ENCODE measurements around the gene ZNF71. TPM values are rescaled to one million over a fixed set of nuclear protein-coding genes. Genes with fewer than 3 reads are reported as not detected.
"Not testable (repeated sequence)": the region's sequence is repeated elsewhere in the genome, so short reads cannot be mapped to it uniquely, and the experiment has no call there.

Gene ZNF71
- total RNA-seq, 1 donor from 2014 or later: 5.8 TPM

DNA sequence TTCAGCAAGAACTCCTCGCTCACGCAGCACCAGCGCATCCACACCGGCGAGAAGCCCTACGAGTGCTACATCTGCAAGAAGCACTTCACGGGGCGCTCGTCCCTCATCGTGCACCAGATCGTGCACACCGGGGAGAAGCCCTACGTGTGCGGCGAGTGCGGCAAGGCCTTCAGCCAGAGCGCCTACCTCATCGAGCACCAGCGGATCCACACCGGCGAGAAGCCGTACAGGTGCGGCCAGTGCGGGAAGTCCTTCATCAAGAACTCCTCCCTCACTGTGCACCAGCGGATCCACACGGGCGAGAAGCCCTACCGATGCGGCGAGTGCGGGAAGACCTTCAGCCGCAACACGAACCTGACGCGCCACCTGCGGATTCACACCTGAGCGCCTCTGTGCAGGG lies 27.3 kb downstream of the ZNF71 start:
- DNase-seq (ENCODE audit: low spot score): no peak

DNA sequence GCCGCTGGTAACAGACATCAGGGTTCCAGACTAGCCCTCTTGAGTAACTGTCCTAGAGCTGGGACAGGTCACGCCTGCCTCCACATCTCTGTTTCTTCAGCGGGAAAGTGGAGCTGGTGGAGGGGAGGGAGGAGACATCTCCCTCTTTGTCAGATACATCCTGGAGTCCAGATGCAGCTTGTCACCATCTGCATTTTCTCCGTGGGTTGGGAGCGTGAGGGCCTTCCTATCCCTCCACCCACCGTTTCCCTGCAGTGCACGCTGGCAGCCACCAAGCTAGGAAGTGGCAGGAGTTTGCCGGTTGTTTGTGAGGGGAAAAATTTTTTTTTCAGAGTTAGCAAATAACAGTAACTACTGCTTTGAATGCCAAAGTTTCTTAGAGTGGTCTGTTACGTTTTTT lies 27.9 kb downstream of the ZNF71 start:
- DNase-seq (ENCODE audit: low spot score): no peak

DNA sequence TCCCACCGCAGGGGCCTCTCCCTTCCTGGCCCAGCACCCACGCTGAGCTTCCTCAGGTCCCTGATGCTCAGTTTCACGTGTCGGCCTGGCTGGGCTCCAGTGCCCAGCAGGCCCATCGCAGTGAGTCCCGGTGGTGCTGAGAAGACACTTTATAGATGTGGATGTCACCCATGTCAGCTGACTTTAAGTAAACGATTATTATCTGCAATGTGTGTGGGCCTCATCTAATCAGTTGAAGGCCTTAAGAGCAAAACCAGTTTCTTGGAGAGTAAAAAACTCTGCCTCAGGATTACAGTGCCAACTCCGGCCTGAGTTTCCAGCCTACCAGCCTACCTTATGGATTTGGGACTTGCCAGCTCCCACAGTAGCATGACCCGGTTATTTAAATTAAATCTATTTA lies 30.6 kb downstream of the ZNF71 start:
- DNase-seq (ENCODE audit: low spot score): no peak

DNA sequence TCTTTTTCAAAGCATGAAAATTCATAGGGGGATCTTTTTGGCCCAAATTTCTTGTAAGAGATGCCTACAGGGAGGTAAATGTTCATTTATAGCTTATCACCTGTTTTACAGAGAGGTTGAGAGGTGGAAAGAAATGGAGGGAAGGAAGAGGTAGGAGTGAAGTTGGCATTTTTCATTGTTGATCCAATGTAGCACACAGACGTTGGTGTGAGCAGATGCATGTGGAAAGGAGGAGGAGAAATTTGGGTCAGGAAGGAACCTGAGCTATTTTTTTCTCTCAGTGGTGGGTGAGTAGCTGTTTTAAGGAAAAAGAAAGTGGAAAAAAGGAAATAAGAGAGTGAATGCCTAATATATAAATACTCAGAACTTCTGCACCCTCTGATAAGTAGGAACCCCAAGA lies 37.9 kb downstream of the ZNF71 start:
- DNase-seq (ENCODE audit: low spot score): no peak

DNA sequence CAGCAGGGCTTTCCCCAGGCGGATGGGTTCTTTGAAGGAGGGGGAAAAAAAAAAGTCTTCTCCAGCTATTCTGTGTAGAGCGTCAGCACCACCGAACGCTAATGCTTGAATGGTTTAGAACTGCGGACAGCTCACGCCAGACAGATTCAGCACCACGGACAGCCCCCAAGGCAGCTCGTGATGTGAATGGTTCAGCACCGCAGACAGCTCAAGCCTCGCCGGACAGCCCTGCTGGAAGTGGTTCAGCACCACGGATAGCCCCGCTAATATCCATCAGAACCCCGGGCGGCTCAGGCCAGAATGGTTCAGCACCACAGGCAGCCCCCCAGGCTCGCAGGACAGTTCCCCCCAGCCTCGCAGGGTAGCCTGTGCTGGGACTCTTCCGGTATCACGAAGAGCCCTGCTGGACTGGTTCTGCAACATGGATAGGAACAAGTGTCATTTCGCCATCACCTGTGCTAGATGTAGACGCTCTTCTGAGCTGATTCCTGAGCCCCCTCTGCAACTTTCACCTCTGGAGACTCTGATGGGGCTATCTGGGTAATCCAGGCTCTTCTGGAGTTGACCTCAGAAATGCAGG lies 43.0 kb downstream of the ZNF71 start:
- DNase-seq (ENCODE audit: low spot score): peak; percentile 88

DNA sequence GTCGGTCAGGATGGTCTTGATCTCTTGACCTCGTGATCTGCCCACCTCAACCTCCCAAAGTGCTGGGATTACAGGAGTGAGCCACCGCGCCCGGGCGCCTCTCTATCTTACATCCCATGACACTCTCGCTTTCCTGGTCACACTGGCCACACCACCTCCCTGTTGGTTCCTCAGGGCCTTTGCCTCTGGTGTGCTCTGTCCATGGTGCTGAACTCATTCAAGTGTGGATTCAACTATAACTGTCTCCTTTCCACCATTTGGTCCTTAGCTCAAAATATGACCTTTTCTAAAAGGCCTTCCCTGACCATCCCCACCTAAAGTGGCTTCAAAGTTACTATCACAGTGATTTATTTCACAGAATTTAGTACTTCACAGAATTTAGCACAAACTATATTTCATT lies 44.1 kb downstream of the ZNF71 start:
- peak; percentile 11 for DNase-seq (ENCODE audit: low spot score)

DNA sequence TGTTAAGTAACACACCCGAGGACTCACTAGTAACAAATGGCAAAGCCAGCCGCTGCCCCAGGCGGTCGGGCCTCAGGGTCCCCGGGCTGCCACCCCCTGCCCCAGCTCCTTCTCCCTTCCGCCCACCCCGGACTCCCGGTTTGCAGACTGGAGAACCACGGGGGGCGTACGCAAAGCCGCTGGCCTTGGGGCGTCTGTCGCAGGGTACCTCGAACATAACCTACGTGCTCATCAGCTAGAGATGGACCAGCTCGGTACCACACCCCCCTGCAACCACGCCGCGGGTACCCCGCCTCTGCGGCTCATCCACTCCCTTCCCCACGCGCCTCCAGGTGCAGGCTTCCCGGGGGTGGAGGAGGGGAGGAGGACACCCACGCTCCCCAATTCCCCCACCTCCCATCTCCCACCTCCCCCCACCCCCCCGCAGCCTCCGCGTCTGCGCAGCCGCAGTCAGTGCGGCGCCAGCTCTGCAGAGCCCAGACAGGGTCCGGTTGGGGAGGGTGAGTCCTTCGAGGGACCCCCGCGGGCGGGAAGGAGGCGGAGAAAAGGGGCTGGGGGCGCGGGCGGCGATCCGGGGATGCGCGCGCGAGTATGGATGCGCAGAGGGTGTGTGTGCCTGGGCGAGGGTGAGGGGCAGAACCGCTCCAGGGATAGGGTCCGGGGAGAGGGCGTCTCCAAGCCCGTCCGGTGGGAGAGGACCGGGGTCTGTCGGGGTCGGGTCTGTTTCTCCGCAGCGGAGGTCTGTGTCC lies 47.8 kb downstream of the ZNF71 start, which contains the start of gene SMIM17:
Gene SMIM17 (plus strand): TSS at position 449 of the 749 bp plus-strand sequence. CDS start 2,509 bp downstream, outside the sequence.
- no peak for DNase-seq (ENCODE audit: low spot score)

DNA sequence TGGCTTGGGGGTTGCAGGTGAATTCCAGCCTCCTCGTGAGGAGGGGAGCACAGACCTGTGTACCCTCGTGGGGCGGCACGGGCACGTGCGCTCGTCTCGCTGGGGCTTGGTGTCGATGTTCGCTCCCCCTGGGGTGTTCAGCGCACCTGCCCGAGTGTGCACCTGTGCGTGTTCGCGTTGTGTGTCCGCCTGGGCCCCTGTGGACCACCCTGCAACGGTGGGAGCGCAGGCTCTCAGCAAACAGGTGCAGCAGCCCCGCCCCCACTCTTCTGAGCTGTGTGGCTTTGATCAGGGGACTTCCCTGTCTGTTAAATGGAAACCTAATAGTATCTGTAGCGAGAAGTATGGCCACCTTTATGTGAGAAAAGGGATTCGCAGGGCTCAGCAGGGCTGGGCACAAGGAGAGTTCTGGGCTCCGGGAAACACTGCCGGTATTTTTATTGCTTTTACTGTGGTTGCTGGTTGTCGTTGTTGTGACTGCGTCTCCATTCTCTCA lies 48.4 kb downstream of the ZNF71 start:
- no peak for DNase-seq (ENCODE audit: low spot score)

DNA sequence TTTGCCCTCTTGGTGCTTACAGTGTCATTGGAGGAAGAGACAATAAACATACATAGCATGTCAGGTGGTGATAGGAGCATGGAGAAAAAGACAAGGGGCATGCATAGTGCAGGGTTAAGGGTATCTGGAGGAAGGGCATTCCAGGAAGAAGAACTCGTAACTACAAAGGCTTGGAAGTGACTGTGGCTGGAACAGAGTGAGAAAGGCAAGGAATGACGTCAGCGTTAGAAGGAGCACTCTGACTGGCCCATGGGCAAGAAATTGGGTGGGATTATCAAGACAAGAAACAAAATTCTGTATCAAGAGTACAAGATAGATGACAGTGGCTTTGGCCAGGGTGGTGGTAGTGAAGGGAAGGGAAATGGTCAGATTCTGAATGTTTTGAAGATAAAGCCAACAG lies 59.0 kb downstream of the ZNF71 start:
- no peak for DNase-seq (ENCODE audit: low spot score)

DNA sequence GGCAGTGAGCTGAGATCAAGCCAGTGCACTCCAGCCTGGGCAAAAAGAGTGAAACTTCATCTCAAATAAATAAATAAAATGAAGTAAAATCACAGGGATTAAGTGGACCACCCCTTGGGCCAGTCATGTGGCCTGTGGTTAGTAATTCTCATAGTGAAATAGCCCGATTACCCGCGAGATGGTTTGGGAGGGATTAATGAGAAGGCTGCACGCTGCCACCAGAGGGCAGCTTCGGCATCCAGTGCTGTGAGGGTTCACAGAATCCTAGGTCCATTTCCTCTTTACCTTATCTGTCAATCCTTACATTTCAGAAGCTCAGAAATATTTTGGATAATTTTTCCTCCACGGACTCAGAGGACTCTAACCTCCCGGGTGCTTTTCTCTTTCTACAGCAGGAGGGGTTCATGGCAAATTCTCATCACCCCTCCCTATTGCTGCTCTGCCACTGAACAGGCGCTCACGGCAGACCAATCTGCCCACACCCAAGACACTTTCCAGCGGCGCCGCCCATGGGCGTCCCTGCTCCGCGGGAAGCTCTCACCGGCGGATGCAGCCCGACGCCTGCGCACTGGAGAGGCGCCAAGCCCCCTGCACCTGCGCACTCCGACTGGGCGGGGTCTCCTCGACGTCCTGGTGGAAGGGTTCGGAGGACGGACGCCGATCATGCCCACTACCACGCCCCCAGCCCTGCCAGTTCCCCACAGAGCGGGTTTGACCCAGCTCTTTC lies 65.4 kb downstream of the ZNF71 start:
- DNase-seq (ENCODE audit: low spot score): no peak

DNA sequence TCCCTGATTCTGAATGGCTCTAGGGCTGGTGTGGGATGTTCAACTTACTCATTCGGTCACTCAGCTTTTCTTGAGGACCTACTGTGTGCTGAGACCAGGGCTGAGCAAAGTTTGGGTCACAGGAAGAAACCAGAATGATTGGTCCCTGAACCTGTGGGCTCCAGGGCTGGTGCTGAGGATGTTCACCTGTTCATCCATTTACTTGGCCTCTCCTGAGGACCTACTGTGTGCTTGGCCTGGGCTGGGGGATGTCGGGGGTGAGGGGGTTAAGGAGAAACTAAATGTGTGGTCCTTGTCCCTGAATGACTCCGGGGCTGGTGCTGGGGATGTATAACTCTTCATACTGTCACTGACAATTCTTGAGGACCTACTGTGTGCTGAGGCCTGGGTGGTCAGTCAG lies 66.1 kb downstream of the ZNF71 start:
- DNase-seq (ENCODE audit: low spot score): no peak

DNA sequence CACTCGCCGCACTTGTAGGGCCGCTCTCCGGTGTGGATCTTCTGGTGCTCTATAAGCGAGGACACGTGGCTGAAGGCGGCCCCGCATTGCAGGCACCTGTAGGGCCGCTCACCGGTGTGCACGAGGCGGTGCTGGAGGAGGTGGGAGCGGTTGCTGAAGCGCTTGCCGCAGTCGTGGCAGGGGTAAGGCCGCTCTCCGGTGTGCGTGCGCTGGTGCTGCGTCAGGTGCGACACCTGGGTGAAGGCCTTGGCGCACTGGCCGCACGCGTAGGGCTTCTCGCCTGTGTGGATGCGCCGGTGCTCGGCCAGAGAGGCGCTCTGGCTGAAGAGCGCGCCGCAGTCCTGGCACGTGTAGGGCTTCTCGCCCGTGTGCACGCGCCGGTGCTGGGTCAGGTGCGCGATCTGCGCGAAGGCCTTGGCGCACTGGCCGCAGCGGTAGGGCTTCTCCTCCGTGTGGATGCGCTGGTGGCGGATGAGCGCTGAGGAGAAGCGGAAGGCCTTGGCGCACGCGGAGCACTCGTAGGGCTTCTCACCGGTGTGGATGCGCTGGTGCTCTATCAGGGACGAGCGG lies 68.9 kb downstream of the ZNF71 start:
- no peak for DNase-seq (ENCODE audit: low spot score)

DNA sequence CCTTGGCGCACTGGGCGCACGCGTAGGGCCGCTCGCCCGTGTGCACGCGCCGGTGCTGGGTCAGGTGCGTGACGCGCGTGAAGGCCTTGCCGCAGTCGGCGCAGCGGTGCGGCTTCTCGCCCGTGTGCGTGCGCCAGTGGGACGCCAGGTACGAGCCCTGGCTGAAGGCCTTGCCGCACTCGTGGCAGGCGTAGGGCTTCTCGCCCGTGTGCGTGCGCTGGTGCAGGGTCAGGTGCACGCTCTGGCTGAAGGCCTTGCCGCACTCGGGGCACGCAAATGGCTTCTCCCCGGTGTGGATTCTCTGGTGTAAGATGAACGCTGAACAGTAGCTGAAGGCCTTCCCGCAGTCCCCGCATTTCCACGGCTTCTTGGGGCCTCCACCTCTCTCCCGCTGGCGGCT lies 69.4 kb downstream of the ZNF71 start:
- no peak for DNase-seq (ENCODE audit: low spot score)

DNA sequence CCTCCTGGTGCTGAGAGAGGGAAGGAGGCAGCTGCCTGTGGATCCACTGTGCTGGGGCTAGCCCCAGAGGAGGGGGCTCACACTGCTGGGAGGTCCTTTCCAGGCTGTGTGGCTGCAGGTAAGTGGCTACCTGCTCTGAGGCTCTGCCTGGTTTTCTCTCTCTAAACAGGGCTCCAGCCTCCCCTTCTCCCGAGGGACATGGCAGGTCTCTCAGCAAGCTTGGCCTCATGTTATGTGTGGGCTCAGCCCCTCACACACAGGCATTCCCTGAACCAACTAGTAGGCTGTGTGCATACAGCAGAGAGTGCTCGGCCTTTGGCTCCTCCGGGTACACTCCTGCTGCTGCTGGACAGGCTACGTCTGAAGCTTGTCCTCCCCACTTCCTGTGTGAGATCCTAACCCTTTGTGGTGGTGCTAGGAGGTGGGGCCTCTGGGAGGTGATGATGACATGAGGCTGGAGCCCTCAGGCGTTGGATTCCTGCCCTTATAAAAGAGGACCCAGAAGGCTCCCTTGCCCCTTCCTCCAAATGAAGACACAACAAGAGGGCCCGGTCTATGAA lies 72.3 kb downstream of the ZNF71 start:
- DNase-seq (ENCODE audit: low spot score): no peak

DNA sequence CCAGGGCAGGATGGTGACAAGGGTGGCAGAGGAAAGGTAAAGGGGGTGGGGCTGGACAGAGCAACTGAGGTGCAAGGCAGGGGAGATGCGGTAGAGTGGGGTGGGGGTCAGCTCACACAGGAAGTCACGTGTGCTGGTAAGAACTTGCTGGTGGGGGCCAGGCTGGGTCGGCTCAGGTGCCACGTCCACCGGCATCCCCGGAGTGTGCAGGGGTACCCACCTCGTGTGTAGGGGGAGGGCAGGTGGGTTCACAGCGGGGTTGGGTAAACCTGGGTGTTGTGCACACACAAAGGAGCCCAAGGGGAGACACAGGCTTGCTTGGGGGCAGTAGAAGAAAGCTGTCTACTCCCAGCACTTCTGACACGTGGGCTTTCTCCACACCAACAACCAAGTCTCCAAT lies 73.6 kb downstream of the ZNF71 start:
- DNase-seq (ENCODE audit: low spot score): no peak

DNA sequence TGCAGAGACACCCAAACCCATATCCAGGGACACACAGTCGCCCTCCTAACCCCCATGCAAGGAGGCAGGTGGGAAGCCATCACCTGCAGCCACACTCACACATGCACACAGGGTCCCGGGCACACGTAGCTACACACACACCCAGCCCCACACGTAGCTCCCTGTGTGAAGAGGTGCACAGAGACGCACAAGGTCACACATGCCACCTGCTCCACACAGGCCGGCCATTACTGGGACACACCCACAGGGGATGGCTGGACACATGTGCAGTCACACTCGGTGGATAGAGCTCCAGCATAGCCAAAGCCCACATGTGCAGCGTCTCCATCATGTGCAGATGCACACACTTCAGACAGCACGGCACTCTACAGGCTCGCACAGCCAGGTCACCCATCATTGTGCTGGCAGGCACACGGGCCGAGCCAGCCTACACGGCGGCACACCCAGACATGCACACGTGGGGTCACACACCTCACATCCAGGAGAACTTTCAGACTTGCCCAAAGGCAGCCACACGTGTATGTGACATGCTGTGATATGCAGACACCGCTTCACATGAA lies 75.4 kb downstream of the ZNF71 start:
- DNase-seq (ENCODE audit: low spot score): no peak

DNA sequence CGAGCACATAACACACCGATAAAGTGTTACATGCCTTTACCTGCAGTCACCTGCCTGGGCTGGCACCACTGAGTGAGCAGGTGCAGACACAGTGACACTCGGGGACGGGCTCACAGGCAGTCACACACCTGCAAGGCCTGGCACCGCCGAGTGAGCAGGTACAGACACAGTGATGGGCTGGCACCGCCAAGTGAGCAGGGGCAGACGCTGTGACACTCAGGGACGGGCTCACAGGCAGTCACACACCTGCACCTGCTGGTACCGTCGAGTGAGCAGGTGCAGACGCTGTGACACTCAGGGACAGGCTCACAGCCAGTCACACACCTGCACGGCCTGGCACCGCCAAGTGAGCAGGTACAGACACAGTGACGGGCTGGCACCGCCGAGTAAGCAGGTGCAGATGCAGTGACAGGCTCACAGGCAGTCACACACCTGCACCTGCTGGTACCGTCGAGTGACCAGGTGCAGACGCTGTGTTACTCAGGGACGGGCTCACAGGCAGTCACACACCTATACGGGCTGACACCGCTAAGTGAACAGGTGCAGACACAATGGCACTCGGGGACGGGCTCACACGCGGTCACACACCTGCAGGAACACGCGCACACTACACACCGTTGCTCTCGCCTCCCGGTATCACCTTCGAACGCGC lies 76.0 kb downstream of the ZNF71 start:
- DNase-seq (ENCODE audit: low spot score): peak; percentile 17

DNA sequence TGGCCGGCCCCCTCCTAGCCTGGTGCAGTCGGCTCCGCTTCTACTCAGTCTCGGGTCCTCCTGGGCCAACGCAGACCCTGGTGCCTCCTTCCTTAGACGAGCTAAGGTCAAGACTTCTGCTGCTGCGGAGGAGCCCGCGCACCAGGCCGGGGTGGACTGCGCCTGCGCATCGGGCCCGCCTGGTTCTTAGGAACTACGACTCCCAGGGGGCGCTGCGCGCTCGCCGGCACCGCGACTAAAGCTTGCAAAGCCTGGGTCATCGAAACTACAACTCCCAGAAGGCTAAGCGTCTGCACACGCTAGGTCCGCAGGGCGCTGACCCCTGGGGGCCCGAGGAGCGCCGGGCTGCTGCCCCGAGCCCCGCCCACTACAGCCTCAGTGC lies 76.5 kb downstream of the ZNF71 start, which contains the start of gene ZNF835:
Gene ZNF835 (minus strand): TSS at position 145 of the 382 bp plus-strand sequence. CDS start 6,559 bp downstream, outside the sequence.
- DNase-seq (ENCODE audit: low spot score): peak; percentile 91

DNA sequence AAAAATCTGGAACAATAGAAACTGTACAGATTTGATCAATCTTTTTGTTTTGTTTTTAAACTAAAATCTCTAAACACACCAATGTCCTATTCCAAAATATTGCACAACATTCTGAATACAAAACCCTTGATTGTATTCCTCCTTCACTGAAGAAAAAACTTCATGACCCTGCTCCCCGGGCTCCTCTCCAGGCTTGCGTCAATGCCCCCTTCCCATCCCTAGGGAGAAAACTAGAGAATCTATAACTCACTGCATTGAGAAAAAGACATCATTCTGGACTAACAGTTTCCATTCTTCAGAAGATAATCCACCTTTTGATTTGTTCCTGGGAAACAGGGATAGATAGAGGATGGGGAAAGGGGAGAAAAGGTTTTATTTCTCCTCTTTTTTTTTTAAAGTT lies 77.5 kb downstream of the ZNF71 start:
- DNase-seq (ENCODE audit: low spot score): not testable (repeated sequence)

Measured in umbilical cord (tissue), 2 donors.